ENCODE data around the gene EFNA3. TPM values are rescaled to one million over a fixed set of nuclear protein-coding genes. Genes with fewer than 3 reads are reported as not detected.

Gene EFNA3
- polyA plus RNA-seq, 3 donors: 0.56 to 1.3 (median 0.67) TPM

DNA sequence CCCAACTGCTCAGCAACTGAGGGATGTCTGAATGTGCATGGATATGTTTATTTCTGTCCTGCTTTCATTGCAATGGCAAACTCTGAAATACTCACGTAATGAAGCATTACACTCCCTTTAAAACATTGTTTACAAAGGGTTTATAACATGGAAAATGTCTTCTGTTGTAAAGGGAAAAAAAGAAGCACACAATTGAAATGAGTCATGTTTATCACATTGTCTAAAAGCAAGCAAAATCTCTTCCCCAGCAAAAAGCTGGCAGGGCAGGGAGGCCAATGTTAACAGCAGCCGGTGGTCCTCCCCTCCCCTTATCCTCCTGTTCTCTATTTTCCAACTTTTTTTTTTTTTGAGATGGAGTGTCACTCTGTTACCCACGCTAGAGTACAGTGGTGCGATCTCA is 45.2 kb downstream of the EFNA3 start:
- WGBS, 3 donors: 68 to 75% (median 70%) methylated on average over 4 of the region's 4 CpGs
- H3K27ac ChIP-seq (ENCODE audit: low read depth, low read length): no peak overlapping the region

DNA sequence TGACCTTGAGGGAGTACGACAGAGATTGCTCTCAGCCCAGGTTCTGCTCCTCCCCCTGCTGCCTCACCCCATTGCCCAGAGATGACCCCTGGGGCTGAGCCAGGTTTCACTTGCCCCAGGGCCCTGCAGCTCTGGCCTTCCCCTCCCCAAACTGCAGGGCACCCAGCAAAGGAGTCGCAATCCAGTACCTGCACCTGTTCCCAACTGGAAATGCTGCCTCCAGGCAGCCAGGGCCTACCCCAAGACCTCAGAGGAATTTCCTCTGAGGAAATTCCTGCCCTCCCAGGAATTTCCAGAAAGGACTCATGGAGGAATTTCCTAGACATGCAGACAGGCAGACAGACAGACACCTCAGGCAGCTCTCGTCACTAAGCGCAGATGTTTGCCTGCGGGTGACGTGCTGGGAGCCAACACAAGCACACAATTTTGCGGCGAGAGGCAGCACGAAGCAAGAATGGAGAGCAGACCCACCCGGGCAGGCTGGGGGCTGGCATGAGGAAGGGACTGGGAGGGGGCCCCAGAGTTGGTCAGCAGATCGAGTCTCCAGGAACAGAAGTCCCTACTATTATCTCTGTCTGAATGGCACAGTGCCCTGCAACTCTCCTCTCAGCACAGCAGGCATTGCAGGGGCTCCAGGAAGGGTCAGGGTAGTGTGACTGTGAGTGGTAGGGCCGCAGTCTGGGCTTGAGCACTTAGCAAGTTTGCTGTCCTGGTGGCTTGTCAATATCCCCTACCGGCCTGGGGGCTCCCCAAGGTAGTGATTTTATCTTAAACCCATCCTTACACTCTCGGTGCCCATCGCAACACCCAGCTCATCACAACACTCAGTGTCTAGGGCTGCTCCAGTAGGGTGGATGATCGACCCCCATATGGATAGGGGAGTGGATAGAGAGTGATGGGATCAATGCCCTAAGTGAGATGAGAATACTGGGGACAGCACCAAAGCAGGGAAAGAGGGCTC is 46.1 kb downstream of the EFNA3 start:
- no peak overlapping the region for H3K27ac ChIP-seq (ENCODE audit: low read depth, low read length)
- WGBS, 3 donors: 75 to 82% (median 82%) methylated on average over 16 of the region's 16 CpGs

DNA sequence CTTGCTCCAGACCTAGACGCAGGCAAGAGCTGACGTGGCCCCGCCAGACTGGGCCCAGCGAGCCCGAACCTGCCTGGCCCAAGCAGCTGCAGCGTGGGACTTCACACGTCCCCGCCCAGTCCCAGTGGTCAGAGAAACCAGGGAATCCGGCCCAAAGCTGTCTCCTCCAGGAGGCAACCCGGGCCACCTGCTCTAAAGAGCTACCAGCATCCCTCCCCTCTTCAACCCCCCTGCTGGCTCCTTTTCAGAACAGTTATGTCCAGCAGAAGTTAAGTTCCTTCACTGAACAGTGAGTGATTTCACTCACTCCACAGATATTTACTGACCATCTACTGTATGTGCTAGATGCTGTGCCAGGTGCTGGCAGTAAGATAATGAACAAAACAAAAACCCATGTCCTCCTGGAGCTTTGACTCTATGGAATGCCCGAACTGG is 46.9 kb downstream of the EFNA3 start:
- no peak overlapping the region for H3K27ac ChIP-seq (ENCODE audit: low read depth, low read length)
- 70 to 83% (median 75%) methylated on average over 11 of the region's 11 CpGs for WGBS, 3 donors

- 24 to 39% (median 31%) methylated on average over 43 to 53 of the region's 53 CpGs for WGBS, 3 donors
- peak overlapping the region; percentile 54 for H3K27ac ChIP-seq (ENCODE audit: low read depth, low read length)
These were observed 47.4 kb downstream of the EFNA3 start for GRCh38 chr1:155125946-155126555.

- 4 to 7% (median 6%) methylated on average over 32 of the region's 32 CpGs for WGBS, 3 donors
- H3K27ac ChIP-seq (ENCODE audit: low read depth, low read length): peak overlapping the region; percentile 54
These were observed 48.0 kb downstream of the EFNA3 start for GRCh38 chr1:155126556-155127104.

- no peak within 1 kb of the TSS for H3K27ac ChIP-seq (ENCODE audit: low read depth, low read length)
- WGBS, 3 donors: 0% methylated on average over 53 to 76 of the region's 76 CpGs
These were observed 48.7 kb downstream of the EFNA3 start, which contains the start of gene EFNA1 for GRCh38 chr1:155127105-155127966. Gene EFNA1, plus strand, starts transcription at chr1:155127876. Its CDS starts 102 bp downstream, at chr1:155127978.

- WGBS, 3 donors: 2 to 3% (median 3%) methylated on average over 17 of the region's 17 CpGs
- H3K27ac ChIP-seq (ENCODE audit: low read depth, low read length): no peak overlapping the region
These were observed 49.5 kb downstream of the EFNA3 start for GRCh38 chr1:155127967-155128754.

DNA sequence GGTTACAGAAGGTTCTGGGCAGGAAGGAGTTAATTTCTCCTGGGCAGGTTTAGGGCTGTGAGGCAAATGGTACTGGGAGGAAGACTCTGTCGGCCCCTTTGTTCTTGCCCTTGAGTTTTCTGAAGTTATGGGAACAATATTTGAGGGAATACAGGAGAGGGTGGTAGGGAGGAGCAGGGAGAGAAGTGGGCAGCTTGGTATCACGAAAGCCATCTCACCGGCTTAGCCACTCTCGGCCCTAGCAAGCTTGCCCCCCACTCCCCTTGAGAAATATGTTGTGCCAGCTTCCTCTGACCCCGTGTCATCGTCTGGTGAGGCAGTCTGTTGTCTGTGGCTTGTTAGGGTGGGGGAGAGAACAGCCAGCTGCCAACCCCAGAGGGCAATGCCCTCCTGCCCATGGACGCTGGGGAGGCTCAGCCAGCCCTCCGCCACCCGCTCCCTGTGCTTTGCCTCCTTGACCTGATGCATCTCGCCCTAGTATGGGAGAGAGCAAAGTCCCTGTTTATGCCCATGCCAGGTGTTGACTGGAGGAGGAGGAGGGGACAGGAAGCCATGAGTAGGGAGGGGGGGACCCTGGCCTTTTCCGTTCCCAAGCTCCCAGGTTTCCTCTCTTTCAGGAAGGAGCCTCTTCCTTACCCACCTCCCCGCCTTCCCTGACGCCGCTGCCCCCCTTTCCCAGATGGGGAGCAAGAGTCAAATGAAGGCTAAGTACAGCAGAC is 50.3 kb downstream of the EFNA3 start:
- 2 to 11% (median 10%) methylated on average over 11 to 14 of the region's 14 CpGs for WGBS, 3 donors
- no peak overlapping the region for H3K27ac ChIP-seq (ENCODE audit: low read depth, low read length)

- H3K27ac ChIP-seq (ENCODE audit: low read depth, low read length): no peak overlapping the region
- 20 to 31% (median 22%) methylated on average over 6 of the region's 6 CpGs for WGBS, 3 donors
These were observed 51.8 kb downstream of the EFNA3 start for GRCh38 chr1:155130272-155131006.

DNA sequence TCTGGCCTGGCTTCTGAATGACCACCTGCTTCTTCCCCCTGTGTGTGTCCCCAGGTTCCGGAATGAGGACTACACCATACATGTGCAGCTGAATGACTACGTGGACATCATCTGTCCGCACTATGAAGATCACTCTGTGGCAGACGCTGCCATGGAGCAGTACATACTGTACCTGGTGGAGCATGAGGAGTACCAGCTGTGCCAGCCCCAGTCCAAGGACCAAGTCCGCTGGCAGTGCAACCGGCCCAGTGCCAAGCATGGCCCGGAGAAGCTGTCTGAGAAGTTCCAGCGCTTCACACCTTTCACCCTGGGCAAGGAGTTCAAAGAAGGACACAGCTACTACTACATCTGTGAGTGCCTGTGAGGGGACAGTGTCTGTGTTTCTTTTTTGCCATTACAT is 52.6 kb downstream of the EFNA3 start:
- WGBS, 3 donors: 45 to 79% (median 68%) methylated on average over 8 of the region's 8 CpGs
- H3K27ac ChIP-seq (ENCODE audit: low read depth, low read length): no peak overlapping the region

DNA sequence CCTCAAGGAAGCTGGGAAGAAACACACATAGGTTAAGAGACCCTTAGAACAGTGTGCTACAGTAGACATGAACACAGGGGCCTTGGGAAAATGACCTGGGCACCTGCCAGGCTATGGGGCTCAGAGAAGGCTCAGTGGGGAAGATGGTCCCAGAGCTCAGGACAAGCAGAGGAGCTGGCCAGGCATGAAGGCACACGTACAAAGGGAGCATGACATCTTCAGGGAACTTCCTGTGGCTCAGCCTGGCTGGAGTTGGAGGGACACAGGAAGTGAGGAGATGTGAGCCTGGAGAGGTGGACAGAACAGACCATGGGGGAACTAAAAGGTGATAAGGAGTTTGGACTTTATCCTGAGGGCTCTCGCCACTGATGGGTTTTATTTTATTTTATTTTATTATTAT is 53.2 kb downstream of the EFNA3 start:
- H3K27ac ChIP-seq (ENCODE audit: low read depth, low read length): no peak overlapping the region
- WGBS, 3 donors: 51 to 72% (median 57%) methylated on average over 2 of the region's 2 CpGs

DNA sequence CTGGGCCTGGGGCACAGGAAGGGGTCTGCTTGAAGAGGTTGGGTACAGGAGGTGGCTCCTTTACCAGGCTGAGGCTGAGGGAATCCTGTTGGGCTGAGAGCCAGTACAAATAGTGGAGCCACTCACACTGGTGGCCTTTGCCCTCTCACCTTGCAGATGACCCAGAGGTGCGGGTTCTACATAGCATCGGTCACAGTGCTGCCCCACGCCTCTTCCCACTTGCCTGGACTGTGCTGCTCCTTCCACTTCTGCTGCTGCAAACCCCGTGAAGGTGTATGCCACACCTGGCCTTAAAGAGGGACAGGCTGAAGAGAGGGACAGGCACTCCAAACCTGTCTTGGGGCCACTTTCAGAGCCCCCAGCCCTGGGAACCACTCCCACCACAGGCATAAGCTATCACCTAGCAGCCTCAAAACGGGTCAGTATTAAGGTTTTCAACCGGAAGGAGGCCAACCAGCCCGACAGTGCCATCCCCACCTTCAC is 55.2 kb downstream of the EFNA3 start:
- no peak overlapping the region for H3K27ac ChIP-seq (ENCODE audit: low read depth, low read length)
- 52 to 78% (median 74%) methylated on average over 7 of the region's 7 CpGs for WGBS, 3 donors

GRCh38 chr1:155134322-155134721 is 55.7 kb downstream of the EFNA3 start:
- WGBS, 3 donors: 44 to 66% (median 55%) methylated on average over 1 of the region's 1 CpG
- H3K27ac ChIP-seq (ENCODE audit: low read depth, low read length): no peak overlapping the region

DNA sequence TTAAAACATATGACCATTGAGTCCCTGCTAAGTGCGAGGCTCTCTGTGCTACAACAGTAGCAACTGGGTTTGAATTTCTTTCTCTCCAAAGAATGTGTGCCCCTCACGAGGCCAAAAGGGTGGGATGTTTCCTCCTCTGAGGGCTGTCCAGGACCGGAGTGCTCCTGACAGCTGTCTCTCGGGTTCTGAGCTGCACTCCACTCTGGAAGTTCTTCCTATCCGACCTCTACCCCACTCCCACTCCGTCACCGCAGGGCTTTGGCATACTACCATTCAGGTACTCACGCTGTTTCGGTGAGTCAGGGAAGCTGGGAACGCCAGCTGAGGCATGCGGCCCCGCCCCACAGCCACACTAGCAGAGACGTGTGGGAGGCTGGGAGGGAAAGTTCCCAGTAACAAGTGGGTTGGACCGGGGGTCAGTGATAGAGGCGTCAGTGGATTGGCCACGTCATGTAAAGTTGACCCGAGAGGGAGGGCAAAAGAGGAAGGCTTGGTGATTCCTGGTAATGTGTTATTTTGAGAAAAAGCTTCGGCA is 56.3 kb downstream of the EFNA3 start:
- H3K27ac ChIP-seq (ENCODE audit: low read depth, low read length): peak overlapping the region; percentile 90
- WGBS, 3 donors: 6 to 9% (median 9%) methylated on average over 18 of the region's 18 CpGs

DNA sequence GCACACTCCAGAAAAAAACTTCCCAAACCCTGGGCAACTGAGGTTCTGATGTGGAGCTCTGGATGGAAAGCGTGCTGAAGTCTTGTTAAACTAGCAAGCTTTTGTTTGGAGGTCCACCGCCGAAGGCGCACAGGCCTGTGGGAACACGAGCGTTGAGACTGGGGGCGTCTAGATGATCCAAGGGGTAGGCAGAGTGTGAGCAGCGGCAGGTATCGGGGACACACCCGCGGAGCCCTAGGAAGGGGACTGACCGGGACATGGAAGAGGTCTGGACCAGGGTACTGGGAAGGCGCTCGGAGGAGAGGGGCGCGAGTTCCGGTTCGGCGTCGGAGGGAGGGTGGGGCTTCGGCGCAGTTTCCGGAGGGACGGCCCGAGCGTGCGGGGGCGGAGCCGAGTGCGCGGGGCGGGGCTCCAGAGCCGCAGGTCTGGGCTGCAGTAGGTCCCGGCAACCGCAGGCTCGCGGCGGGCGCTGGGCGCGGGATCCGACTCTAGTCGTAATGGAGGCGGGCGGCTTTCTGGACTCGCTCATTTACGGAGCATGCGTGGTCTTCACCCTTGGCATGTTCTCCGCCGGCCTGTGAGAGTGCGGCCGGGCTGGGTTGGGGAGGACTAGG is 56.9 kb downstream of the EFNA3 start, which contains the start of gene SLC50A1:
SLC50A1 (plus strand) TSS at position 438 of the 614 bp plus-strand sequence; CDS start at position 498, 60 bp downstream.
- 0 to 1% (median 0%) methylated on average over 52 of the region's 52 CpGs for WGBS, 3 donors

More for the DNA sequence above, 56.9 kb downstream of the EFNA3 start, which contains the start of gene SLC50A1:
- H3K27ac ChIP-seq (ENCODE audit: low read depth, low read length): peak within 1 kb of the TSS; percentile 90
